Measurements from ENCODE around the gene LMO7.
A peak's percentile ranks its signal among the peaks of the same experiment; 100 is the strongest.

The LMO7 gene
- 23.4 to 40.9 reads per million in 2 experiments for total RNA-seq

- peak; percentile 29 for DNase-seq (ENCODE audit: low read depth)
Observed at GRCh38 chr13:75635828-75636435, at the start of gene LMO7. Gene LMO7, plus strand, starts transcription at chr13:75636330. Its CDS starts 328 bp downstream, at chr13:75636658.

- no peak for DNase-seq (ENCODE audit: low read depth)
Observed at GRCh38 chr13:75587679-75588078, 48.5 kb upstream of the LMO7 start.

GRCh38 chr13:75596657-75597182, 39.4 kb upstream of the LMO7 start:
- no peak for DNase-seq (ENCODE audit: low read depth)

GRCh38 chr13:75600371-75600770, 35.8 kb upstream of the LMO7 start:
- DNase-seq (ENCODE audit: low read depth) = no peak

- no peak for DNase-seq (ENCODE audit: low read depth)
Observed at GRCh38 chr13:75603038-75603437, 33.1 kb upstream of the LMO7 start.

- DNase-seq (ENCODE audit: low read depth) = no peak
Observed at GRCh38 chr13:75607447-75607846, 28.7 kb upstream of the LMO7 start.

GRCh38 chr13:75610466-75610865, 25.7 kb upstream of the LMO7 start:
- no peak for DNase-seq (ENCODE audit: low read depth)

- DNase-seq (ENCODE audit: low read depth) = no peak
Observed at GRCh38 chr13:75612354-75612753, 23.8 kb upstream of the LMO7 start.

GRCh38 chr13:75617230-75617629, 18.9 kb upstream of the LMO7 start:
- no peak for DNase-seq (ENCODE audit: low read depth)

- no peak for DNase-seq (ENCODE audit: low read depth)
Observed at GRCh38 chr13:75618308-75618707, 17.8 kb upstream of the LMO7 start.

- no peak for DNase-seq (ENCODE audit: low read depth)
Observed at GRCh38 chr13:75620020-75620419, 16.1 kb upstream of the LMO7 start.

- no peak for DNase-seq (ENCODE audit: low read depth)
Observed at GRCh38 chr13:75621147-75621546, 15.0 kb upstream of the LMO7 start.

GRCh38 chr13:75628801-75629200, 7.3 kb upstream of the LMO7 start:
- DNase-seq (ENCODE audit: low read depth) = no peak

- no peak for DNase-seq (ENCODE audit: low read depth)
Observed at GRCh38 chr13:75633285-75633684, 2.8 kb upstream of the LMO7 start.

- DNase-seq (ENCODE audit: low read depth) = no peak
Observed at GRCh38 chr13:75635101-75635827, 866 bp upstream of the LMO7 start.

GRCh38 chr13:75636436-75637180, 478 bp downstream of the LMO7 start:
- DNase-seq (ENCODE audit: low read depth) = peak; percentile 7

GRCh38 chr13:75637181-75637750, 1.1 kb downstream of the LMO7 start:
- no peak for DNase-seq (ENCODE audit: low read depth)

- no peak for DNase-seq (ENCODE audit: low read depth)
Observed at GRCh38 chr13:75639454-75639853, 3.3 kb downstream of the LMO7 start.

- DNase-seq (ENCODE audit: low read depth) = no peak
Observed at GRCh38 chr13:75641026-75641425, 4.9 kb downstream of the LMO7 start.

GRCh38 chr13:75643182-75643581, 7.1 kb downstream of the LMO7 start:
- no peak for DNase-seq (ENCODE audit: low read depth)

GRCh38 chr13:75643693-75644092, 7.6 kb downstream of the LMO7 start:
- DNase-seq (ENCODE audit: low read depth) = no peak

GRCh38 chr13:75645141-75645540, 9.0 kb downstream of the LMO7 start:
- no peak for DNase-seq (ENCODE audit: low read depth)
